ENCODE results near the gene RRAS2. TPM values are rescaled to one million over a fixed set of nuclear protein-coding genes. Genes with fewer than 3 reads are reported as not detected.

The RRAS2 gene
- total and polyA plus RNA-seq, 7 donors: 15.5 to 48.5 (median 31.1) TPM

DNA sequence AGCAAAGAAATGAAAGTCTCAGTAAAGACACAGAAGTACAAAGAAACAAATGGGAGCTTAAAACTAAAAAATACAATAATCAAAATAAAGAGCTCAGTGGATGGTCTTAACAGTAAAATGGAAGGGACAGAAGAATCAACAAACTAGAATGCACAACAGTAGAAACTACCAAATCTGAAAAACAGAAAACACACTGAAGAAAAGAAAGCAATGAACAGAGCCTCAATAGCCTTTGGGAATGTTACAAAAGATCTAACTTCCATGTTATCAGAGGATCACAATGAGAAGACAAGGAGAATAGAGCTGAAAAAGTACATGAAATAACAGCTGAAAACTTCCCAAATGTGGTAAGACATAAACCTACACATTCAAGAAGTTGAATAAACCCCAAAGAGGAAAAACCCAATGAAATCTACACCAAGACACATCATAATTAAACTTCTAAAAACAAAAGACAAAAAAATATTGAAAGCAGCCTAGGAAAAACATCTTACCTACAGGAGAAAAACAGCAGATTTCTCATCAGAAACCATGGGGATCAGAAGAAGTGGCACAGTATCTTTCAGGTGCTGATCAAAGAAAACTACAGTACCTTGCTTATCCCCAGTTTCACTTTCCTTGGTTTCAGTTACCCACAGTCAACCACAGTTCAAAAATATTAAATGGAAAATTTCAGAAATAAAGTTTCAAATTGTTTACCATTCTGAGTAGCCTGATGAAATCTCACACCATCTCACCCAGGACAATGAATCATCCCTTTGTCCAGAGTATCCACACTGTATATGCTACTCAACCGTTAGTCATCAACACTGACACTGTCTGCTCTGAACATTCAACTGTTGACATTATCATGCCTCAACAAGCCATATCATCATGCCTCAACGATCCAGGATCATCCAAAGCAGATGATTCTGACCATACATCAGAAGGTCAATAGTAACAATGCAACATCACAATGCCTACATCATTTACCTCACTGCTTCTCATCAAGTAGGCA is 22.2 kb downstream of the RRAS2 start:
- Histone ChIP-seq H3K9me3 (no peaks in the 10 kb centered on the region), H3K27ac (no peak overlapping the region), H3K4me1 (peaks cover 0 to 7% (median under 1%) of the 10 kb centered on the region in 4 donors), H3K4me3 (no peak overlapping the region), H3K36me3 (no peaks in the 10 kb centered on the region), H3K27me3 (no peaks in the 10 kb centered on the region)
- DNase-seq: no peak
- TF ChIP-seq EP300 (IDR thresholded peaks at IDR 0.05): no peak
- TF ChIP-seq POLR2AphosphoS5 (IDR thresholded peaks at IDR 0.05): no peak
- TF ChIP-seq, protein P1, sequence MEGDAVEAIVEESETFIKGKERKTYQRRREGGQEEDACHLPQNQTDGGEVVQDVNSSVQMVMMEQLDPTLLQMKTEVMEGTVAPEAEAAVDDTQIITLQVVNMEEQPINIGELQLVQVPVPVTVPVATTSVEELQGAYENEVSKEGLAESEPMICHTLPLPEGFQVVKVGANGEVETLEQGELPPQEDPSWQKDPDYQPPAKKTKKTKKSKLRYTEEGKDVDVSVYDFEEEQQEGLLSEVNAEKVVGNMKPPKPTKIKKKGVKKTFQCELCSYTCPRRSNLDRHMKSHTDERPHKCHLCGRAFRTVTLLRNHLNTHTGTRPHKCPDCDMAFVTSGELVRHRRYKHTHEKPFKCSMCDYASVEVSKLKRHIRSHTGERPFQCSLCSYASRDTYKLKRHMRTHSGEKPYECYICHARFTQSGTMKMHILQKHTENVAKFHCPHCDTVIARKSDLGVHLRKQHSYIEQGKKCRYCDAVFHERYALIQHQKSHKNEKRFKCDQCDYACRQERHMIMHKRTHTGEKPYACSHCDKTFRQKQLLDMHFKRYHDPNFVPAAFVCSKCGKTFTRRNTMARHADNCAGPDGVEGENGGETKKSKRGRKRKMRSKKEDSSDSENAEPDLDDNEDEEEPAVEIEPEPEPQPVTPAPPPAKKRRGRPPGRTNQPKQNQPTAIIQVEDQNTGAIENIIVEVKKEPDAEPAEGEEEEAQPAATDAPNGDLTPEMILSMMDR (IDR thresholded peaks at IDR 0.05): no peak
- no peak for TF ChIP-seq POLR2A (IDR thresholded peaks at IDR 0.05)
- intact Hi-C loops (cut with DNase I): no loop called here
- WGBS, 2 donors: 66 to 78% methylated on average over 2 of the region's 2 CpGs

DNA sequence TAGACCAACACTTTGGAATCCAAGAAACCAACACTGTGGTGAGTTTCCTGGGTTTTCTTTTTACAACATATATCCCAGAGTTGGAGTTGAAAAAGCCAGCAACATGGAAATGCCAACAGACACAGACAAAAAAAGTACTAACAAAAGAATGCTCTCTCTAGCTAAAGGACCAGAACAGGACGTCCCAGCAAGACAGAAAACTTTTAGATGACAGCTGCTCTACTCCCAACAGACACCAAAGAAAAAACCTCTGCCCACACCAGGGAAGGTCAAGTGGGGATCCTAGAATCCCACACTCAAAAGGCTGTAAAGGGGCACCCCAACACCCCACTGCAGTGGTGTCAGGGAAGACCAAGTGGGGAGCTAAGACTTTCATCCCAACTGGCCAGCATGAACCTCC is 23.3 kb downstream of the RRAS2 start:
- Histone ChIP-seq H3K27me3 (no peaks in the 10 kb centered on the region), H3K27ac (no peak overlapping the region), H3K4me1 (peaks cover 0 to 8% (median 0%) of the 10 kb centered on the region in 4 donors), H3K36me3 (no peaks in the 10 kb centered on the region), H3K9me3 (no peaks in the 10 kb centered on the region), H3K4me3 (no peak overlapping the region)
- TF ChIP-seq EP300 (IDR thresholded peaks at IDR 0.05): no peak
- no peak for TF ChIP-seq POLR2AphosphoS5 (IDR thresholded peaks at IDR 0.05)
- TF ChIP-seq, protein P1 (IDR thresholded peaks at IDR 0.05): no peak
- no peak for TF ChIP-seq POLR2A (IDR thresholded peaks at IDR 0.05)
- intact Hi-C loops (cut with DNase I): no loop called here
- WGBS, 2 donors: 81 to 89% methylated on average over 1 of the region's 1 CpG
- no peak for DNase-seq

DNA sequence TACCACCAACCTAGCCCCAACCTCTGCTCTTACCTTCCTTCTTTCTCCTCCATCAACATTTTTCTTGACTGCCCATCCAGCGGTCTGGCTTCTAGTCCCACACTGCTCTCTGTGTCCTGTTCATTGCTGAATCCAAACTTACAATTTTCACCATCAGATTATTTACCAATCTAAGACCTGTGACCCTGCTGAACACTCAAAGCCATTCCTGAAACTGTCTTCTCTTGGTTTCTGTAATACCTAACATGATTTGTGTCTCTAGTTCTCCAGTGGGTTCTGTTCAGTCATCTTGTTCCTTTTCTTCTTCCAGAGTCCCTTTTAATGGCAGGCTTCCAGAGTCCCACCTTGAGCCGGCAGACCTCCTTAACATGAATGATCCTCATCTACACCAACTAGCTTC is 24.1 kb downstream of the RRAS2 start:
- WGBS, 2 donors: 89% methylated on average over 2 of the region's 2 CpGs
- Histone ChIP-seq H3K27me3 (no peaks in the 10 kb centered on the region), H3K27ac (no peak overlapping the region), H3K4me1 (peaks cover 0 to 8% (median 0%) of the 10 kb centered on the region in 4 donors), H3K9me3 (no peaks in the 10 kb centered on the region), H3K36me3 (no peaks in the 10 kb centered on the region), H3K4me3 (no peak overlapping the region)
- TF ChIP-seq EP300 (IDR thresholded peaks at IDR 0.05) (no peak), POLR2AphosphoS5 (IDR thresholded peaks at IDR 0.05) (no peak), POLR2A (IDR thresholded peaks at IDR 0.05) (no peak)
- TF ChIP-seq, protein P1 (IDR thresholded peaks at IDR 0.05): no peak
- intact Hi-C loops (cut with DNase I): no loop called here
- no peak for DNase-seq

DNA sequence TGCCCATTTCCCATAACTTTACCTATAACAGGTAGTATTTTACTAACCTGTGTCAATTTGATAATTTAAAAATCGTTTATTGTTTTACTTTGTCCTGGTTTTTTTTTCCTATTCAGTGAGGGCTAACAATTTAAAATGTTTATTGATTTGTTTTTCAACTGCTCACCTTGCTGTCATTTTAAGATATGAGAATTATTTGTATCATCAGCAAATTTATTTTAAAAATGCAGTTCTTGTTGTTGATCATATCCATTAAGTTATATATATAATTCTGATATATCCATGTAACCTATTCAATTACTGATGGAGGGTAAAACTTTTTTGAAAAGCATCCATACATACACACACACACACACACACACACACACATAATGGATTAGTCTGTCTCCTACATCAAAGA is 24.8 kb downstream of the RRAS2 start:
- Histone ChIP-seq H3K27ac (no peak overlapping the region), H3K4me1 (peaks cover 0 to 8% (median 0%) of the 10 kb centered on the region in 4 donors), H3K36me3 (no peaks in the 10 kb centered on the region), H3K27me3 (no peaks in the 10 kb centered on the region), H3K4me3 (no peak overlapping the region), H3K9me3 (no peaks in the 10 kb centered on the region)
- WGBS, 2 donors: 87 to 88% methylated on average over 1 of the region's 1 CpG
- TF ChIP-seq, protein P1 (IDR thresholded peaks at IDR 0.05): no peak
- TF ChIP-seq EP300 (IDR thresholded peaks at IDR 0.05) (no peak), POLR2AphosphoS5 (IDR thresholded peaks at IDR 0.05) (no peak), POLR2A (IDR thresholded peaks at IDR 0.05) (no peak)
- intact Hi-C loops (cut with DNase I): no loop called here
- no peak for DNase-seq
